Osteoblast (primary cell): ENCODE data around the gene AMN1. TPM values are rescaled to one million over a fixed set of nuclear protein-coding genes. Genes with fewer than 3 reads are reported as not detected.
"Not testable (repeated sequence)": the region's sequence is repeated elsewhere in the genome, so short reads cannot be mapped to it uniquely, and the experiment has no call there.

ENCODE experiments used
- DNase-seq: peaks from one replicate; pipeline ENCODE4 v3.0.0; 2011; ENCODE audit warnings: low spot score, mixed read lengths; ENCODE audit not compliant: insufficient read length; ENCODE audit errors: missing footprints
- H2AFZ ChIP-seq: 2 replicates; pipeline ENCODE4 v1.6.0; 2011; ENCODE audit warnings: mild to moderate bottlenecking, low read length
- H3K27ac ChIP-seq: 2 replicates; pipeline ENCODE4 v1.5.1; 2011; ENCODE audit warnings: mild to moderate bottlenecking, low read depth, low read length, moderate library complexity
- H3K27me3 ChIP-seq: 2 replicates; pipeline ENCODE4 v1.6.0; 2012; ENCODE audit warnings: mild to moderate bottlenecking, control low read depth, inconsistent platforms, low read length, moderate library complexity; ENCODE audit not compliant: insufficient read depth
- H3K36me3 ChIP-seq: 2 replicates; pipeline ENCODE4 v1.5.1; 2011; ENCODE audit warnings: mild to moderate bottlenecking, low read length, control low read depth, moderate library complexity; ENCODE audit not compliant: insufficient read depth
- H3K4me1 ChIP-seq: 2 replicates; pipeline ENCODE4 v1.5.1; 2011; ENCODE audit warnings: mild to moderate bottlenecking, low read length, control low read depth, moderate library complexity; ENCODE audit not compliant: insufficient read depth
- H3K4me2 ChIP-seq: 2 replicates; pipeline ENCODE4 v1.6.0; 2011; ENCODE audit warnings: mild to moderate bottlenecking, low read length; ENCODE audit not compliant: insufficient read depth
- H3K4me3 ChIP-seq: fragments of 200-600 bp; sonication (generic); 3 replicates; pipeline ENCODE4 v1.5.1; 2012; ENCODE audit warnings: mild to moderate bottlenecking, low read length, inconsistent platforms; ENCODE audit not compliant: insufficient read depth
- H3K79me2 ChIP-seq: 2 replicates; pipeline ENCODE4 v1.6.0; 2012; ENCODE audit warnings: mild to moderate bottlenecking, low read length, control low read depth, inconsistent platforms; ENCODE audit not compliant: insufficient read depth
- H3K9me3 ChIP-seq: 2 replicates; pipeline ENCODE4 v1.5.1; 2011; ENCODE audit warnings: low read depth, low read length, control low read depth
- H4K20me1 ChIP-seq: 2 replicates; pipeline ENCODE4 v1.6.0; 2012; ENCODE audit warnings: mild to moderate bottlenecking, low read length, control low read depth; ENCODE audit not compliant: insufficient read depth
- CTCF ChIP-seq: IDR thresholded peaks from 2 replicates; pipeline ENCODE4 v1.5.1; 2011; ENCODE audit warnings: mild to moderate bottlenecking, low read depth, low read length, moderate library complexity; ENCODE audit errors: extremely low read depth
- total RNA-seq: library from RNA; depleted of rRNA; stranded (reverse); fragments of >200 nt; gene quantifications from 2 replicates; pipeline ENCODE4 v1.2.3, GENCODE V29; 2012

Gene AMN1
- total RNA-seq, 1 donor, result 5.4 TPM

- Histone ChIP-seq H3K79me2 (no peaks in the 10 kb centered on the region), H3K27me3 (no peaks in the 10 kb centered on the region), H3K4me1 (no peaks in the 10 kb centered on the region), H3K36me3 (no peaks in the 10 kb centered on the region), H3K9me3 (no peaks in the 10 kb centered on the region), H4K20me1 (no peaks in the 10 kb centered on the region), H2AFZ (no peak overlapping the region), H3K4me3 (no peak overlapping the region), H3K27ac (no peak overlapping the region), H3K4me2 (no peak overlapping the region)
- no peak for TF ChIP-seq CTCF
- no peak for DNase-seq
These were observed 23.2 kb downstream of the AMN1 start for GRCh38 chr12:31705621-31706020.

GRCh38 chr12:31702047-31702446 lies 26.8 kb downstream of the AMN1 start:
- no peak overlapping the region for H3K4me2 ChIP-seq
- no peaks in the 10 kb centered on the region for H3K79me2 ChIP-seq
- no peaks in the 10 kb centered on the region for H3K36me3 ChIP-seq
- peak; percentile 54 for DNase-seq
- no peaks in the 10 kb centered on the region for H3K9me3 ChIP-seq
- H2AFZ ChIP-seq, result no peak overlapping the region
- no peaks in the 10 kb centered on the region for H4K20me1 ChIP-seq
- no peaks in the 10 kb centered on the region for H3K27me3 ChIP-seq
- H3K27ac ChIP-seq, result no peak overlapping the region
- peak; percentile 37 for TF ChIP-seq CTCF
- no peak overlapping the region for H3K4me3 ChIP-seq
- no peaks in the 10 kb centered on the region for H3K4me1 ChIP-seq

GRCh38 chr12:31689921-31690320 lies 38.9 kb downstream of the AMN1 start:
- not testable (repeated sequence) for H3K79me2 ChIP-seq

GRCh38 chr12:31687101-31687527 lies 41.7 kb downstream of the AMN1 start:
- Histone ChIP-seq H4K20me1 (no peaks in the 10 kb centered on the region), H2AFZ (no peak overlapping the region), H3K79me2 (no peaks in the 10 kb centered on the region), H3K27me3 (no peaks in the 10 kb centered on the region), H3K27ac (no peak overlapping the region), H3K4me1 (no peaks in the 10 kb centered on the region), H3K36me3 (no peaks in the 10 kb centered on the region), H3K9me3 (peaks cover 2% of the 10 kb centered on the region), H3K4me2 (no peak overlapping the region), H3K4me3 (no peak overlapping the region)
- DNase-seq, result peak; percentile 5
- TF ChIP-seq CTCF, result no peak

More at GRCh38 chr12:31689921-31690320, 38.9 kb downstream of the AMN1 start:
- H3K27ac ChIP-seq, H3K9me3 ChIP-seq, DNase-seq, H3K27me3 ChIP-seq, H3K4me2 ChIP-seq, H3K4me3 ChIP-seq, H2AFZ ChIP-seq, H3K4me1 ChIP-seq, H3K36me3 ChIP-seq, H4K20me1 ChIP-seq: not testable (repeated sequence)
